Suprapubic skin (tissue), 4 donors: ENCODE results near the gene CCSER2. TPM values are rescaled to one million over a fixed set of nuclear protein-coding genes. Genes with fewer than 3 reads are reported as not detected.

ENCODE experiments used
- DNase-seq, 2 donors: peaks; one replicate each; pipeline ENCODE4 v3.0.0-alpha.2; 2019; ENCODE audit warnings: low spot score in 2 of 2
- H3K27ac ChIP-seq: fragments of 200-600 bp; sonication (generic); one replicate; pipeline ENCODE4 v1.5.1; 2019
- H3K27me3 ChIP-seq: fragments of 200-600 bp; sonication (generic); one replicate; pipeline ENCODE4 v1.5.1; 2019
- H3K36me3 ChIP-seq: fragments of 200-600 bp; sonication (generic); one replicate; pipeline ENCODE4 v1.5.1; 2019
- H3K4me1 ChIP-seq: fragments of 200-600 bp; sonication (generic); one replicate; pipeline ENCODE4 v1.5.1; 2019
- H3K4me3 ChIP-seq: fragments of 200-600 bp; sonication (generic); one replicate; pipeline ENCODE4 v1.5.1; 2019; ENCODE audit warnings: mild to moderate bottlenecking
- H3K9me3 ChIP-seq: fragments of 200-600 bp; sonication (generic); one replicate; pipeline ENCODE4 v1.5.1; 2019
- EP300 ChIP-seq: sonication (generic); formaldehyde crosslinking; IDR thresholded peaks from one replicate; pipeline ENCODE4 v1.6.1; 2017; ENCODE audit warnings: antibody characterized with exemption
- POLR2A ChIP-seq, 2 donors: fragments of 450-650 bp; IDR thresholded peaks; one replicate each; pipeline ENCODE4 v1.6.1; 2017; ENCODE audit warnings: antibody characterized with exemption in 2 of 2, mild to moderate bottlenecking in 2 of 2, moderate library complexity in 2 of 2
- POLR2AphosphoS5 ChIP-seq, 3 donors: sonication (generic); formaldehyde crosslinking; IDR thresholded peaks; one replicate each; pipeline ENCODE4 v1.6.1; 2017; ENCODE audit warnings: antibody characterized with exemption in 3 of 3
- WGBS: methylation state at CpG from one replicate; pipeline ENCODE4 v1.1.5; 2018; 5-methylcytosine and 5-hydroxymethylcytosine counted together
- total RNA-seq, 4 donors: library from RNA; depleted of rRNA; stranded (reverse); fragments of >200 nt; gene quantifications; one replicate each; pipeline ENCODE4 v1.1.0, GENCODE V29; 2016
- TF ChIP-seq, protein P1 (sequence below), 2 donors: fragments of 200-600 bp in 1 of 2; fragments of 450-650 bp in 1 of 2; sonication (generic) in 1 of 2; IDR thresholded peaks; one replicate each; pipeline ENCODE4 v1.5.1; 2016 to 2019; ENCODE audit warnings: antibody characterized with exemption in 2 of 2, mild to moderate bottlenecking in 1 of 2, moderate library complexity in 1 of 2

CCSER2 gene
- total RNA-seq, 4 donors from 2014 or later, result 39.8 to 52.7 (median 47.9) TPM

DNA sequence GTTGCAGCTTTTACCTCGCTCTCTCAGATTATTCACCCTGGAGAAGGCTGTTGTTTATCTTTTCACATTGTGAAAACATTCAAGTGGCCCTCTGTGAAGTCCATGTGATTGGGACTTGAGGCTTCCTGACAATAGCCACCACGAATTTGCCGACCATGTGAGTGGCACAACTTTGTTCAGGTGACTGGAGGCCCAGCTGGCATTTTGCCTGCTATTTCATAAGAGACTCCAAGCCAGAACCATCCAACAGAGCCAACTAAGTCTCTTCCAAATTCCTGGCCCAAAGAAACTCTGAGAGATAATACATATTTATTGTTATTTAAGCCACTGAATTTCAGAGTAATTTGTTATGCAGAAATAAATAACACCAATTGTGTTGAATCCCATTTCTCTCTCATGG lies 38.2 kb upstream of the CCSER2 start:
- H3K9me3 ChIP-seq, result no peaks in the 10 kb centered on the region
- no peak overlapping the region for H3K4me3 ChIP-seq
- 75% methylated on average over 3 of the region's 3 CpGs for WGBS
- H3K36me3 ChIP-seq, result no peaks in the 10 kb centered on the region
- H3K27me3 ChIP-seq, result no peaks in the 10 kb centered on the region
- no peak overlapping the region for H3K27ac ChIP-seq
- no peak for DNase-seq
- no peaks in the 10 kb centered on the region for H3K4me1 ChIP-seq
- TF ChIP-seq POLR2AphosphoS5 (IDR thresholded peaks at IDR 0.05) (no peak), POLR2A (IDR thresholded peaks at IDR 0.05) (no peak), EP300 (no peak)
- TF ChIP-seq, protein P1, sequence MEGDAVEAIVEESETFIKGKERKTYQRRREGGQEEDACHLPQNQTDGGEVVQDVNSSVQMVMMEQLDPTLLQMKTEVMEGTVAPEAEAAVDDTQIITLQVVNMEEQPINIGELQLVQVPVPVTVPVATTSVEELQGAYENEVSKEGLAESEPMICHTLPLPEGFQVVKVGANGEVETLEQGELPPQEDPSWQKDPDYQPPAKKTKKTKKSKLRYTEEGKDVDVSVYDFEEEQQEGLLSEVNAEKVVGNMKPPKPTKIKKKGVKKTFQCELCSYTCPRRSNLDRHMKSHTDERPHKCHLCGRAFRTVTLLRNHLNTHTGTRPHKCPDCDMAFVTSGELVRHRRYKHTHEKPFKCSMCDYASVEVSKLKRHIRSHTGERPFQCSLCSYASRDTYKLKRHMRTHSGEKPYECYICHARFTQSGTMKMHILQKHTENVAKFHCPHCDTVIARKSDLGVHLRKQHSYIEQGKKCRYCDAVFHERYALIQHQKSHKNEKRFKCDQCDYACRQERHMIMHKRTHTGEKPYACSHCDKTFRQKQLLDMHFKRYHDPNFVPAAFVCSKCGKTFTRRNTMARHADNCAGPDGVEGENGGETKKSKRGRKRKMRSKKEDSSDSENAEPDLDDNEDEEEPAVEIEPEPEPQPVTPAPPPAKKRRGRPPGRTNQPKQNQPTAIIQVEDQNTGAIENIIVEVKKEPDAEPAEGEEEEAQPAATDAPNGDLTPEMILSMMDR (IDR thresholded peaks at IDR 0.05), result no peak

DNA sequence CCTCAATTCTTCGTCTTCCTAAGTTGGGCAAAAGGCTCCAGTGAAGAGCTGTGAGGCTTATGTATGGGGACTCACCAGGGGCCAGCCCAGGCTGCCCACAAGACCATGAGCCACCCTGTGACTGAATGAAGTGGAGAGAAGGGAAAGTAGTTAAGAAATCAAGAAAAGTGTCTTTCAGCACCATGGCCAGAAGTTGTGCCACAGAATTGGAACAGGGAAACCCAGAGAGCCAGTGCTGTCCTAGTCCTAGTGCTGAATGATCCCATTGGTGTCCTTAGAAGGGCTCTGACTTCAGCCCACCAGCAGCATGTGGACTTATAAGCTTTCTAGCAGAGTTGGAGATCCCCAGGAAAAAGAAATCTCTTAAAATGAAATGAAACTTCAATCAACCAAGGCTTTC lies 37.0 kb upstream of the CCSER2 start:
- WGBS, result 23% methylated on average over 1 of the region's 1 CpG
- no peaks in the 10 kb centered on the region for H3K27me3 ChIP-seq
- TF ChIP-seq POLR2AphosphoS5 (IDR thresholded peaks at IDR 0.05), result no peak
- TF ChIP-seq EP300, result no peak
- TF ChIP-seq, protein P1 (IDR thresholded peaks at IDR 0.05), result no peak
- TF ChIP-seq POLR2A (IDR thresholded peaks at IDR 0.05), result no peak
- no peak overlapping the region for H3K27ac ChIP-seq
- H3K9me3 ChIP-seq, result no peaks in the 10 kb centered on the region
- no peak for DNase-seq
- H3K4me1 ChIP-seq, result no peaks in the 10 kb centered on the region
- H3K36me3 ChIP-seq, result no peaks in the 10 kb centered on the region
- no peak overlapping the region for H3K4me3 ChIP-seq

DNA sequence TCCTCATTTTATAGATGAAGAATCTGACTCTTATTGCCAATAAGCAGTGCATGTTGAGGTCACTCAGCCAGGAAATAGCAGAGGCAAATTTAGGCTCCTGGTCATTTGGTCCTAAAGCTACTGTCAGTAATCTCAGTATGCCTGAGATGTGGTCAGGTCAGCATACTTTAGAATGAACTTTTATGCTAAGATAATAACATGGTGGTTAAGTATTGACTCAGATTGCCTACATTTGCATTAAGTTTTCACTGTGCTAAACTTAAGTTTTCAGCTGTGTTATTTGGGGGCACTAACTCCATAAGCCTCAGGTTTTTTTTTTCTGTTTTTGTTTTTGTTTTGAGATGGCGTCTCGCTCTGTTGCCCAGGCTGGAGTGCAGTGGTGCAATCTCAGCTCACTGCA lies 35.9 kb upstream of the CCSER2 start:
- TF ChIP-seq POLR2A (IDR thresholded peaks at IDR 0.05), result no peak
- TF ChIP-seq, protein P1 (IDR thresholded peaks at IDR 0.05), result no peak
- no peak for TF ChIP-seq POLR2AphosphoS5 (IDR thresholded peaks at IDR 0.05)
- TF ChIP-seq EP300, result no peak
- Histone ChIP-seq H3K27ac (no peak overlapping the region), H3K27me3 (no peaks in the 10 kb centered on the region), H3K4me3 (no peak overlapping the region), H3K36me3 (no peaks in the 10 kb centered on the region), H3K9me3 (no peaks in the 10 kb centered on the region), H3K4me1 (no peaks in the 10 kb centered on the region)
- WGBS, result 97% methylated on average over 2 of the region's 2 CpGs
- no peak for DNase-seq

DNA sequence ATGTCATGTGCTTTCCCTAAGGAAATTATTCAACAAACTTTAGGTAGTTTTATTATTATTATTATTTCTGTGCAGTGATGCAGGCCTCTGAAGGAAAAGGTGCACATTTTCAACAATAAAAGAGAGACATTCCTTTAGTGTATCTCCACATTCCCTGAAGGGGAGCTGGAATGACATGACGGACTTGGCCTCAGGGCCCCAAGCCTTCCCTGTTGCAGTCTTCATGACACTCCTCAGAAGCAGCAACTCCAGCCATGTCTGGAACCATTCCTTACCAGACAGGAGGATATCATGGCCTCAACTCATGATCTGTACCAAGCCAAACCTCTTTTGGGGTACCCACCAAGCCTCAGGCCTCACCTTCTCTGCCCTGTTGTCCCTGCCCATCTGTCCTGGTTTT lies 35.2 kb upstream of the CCSER2 start:
- no peak overlapping the region for H3K27ac ChIP-seq
- no peaks in the 10 kb centered on the region for H3K27me3 ChIP-seq
- H3K4me3 ChIP-seq, result no peak overlapping the region
- no peaks in the 10 kb centered on the region for H3K9me3 ChIP-seq
- DNase-seq, result no peak
- H3K36me3 ChIP-seq, result no peaks in the 10 kb centered on the region
- WGBS, result 86% methylated on average over 1 of the region's 1 CpG
- no peaks in the 10 kb centered on the region for H3K4me1 ChIP-seq
- no peak for TF ChIP-seq EP300
- TF ChIP-seq POLR2A (IDR thresholded peaks at IDR 0.05), result no peak
- TF ChIP-seq, protein P1 (IDR thresholded peaks at IDR 0.05), result no peak
- no peak for TF ChIP-seq POLR2AphosphoS5 (IDR thresholded peaks at IDR 0.05)

DNA sequence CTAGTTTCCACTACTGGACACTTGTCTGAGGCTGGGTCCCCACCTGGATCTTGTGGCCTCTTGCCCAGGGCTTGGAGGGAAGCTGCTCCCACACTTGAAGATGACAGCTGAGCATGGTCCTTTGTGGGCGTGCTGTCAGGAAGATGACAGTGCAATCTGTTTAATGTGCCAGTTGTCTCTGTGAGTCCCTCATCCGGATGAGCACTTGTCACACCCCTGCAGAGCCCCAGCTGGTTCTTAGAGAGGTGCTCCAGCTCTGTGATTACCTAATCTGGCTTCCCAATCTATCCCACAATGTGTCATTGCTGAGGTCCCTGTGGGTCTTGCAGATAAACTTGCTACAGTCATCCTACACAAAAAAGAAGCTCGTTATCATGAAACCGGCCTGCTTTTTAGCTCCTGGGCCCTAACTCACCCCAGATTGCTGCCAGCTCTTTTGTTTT lies 34.8 kb upstream of the CCSER2 start:
- Histone ChIP-seq H3K27me3 (peaks cover 3% of the 10 kb centered on the region), H3K27ac (no peak overlapping the region), H3K4me3 (no peak overlapping the region), H3K4me1 (no peaks in the 10 kb centered on the region), H3K9me3 (no peaks in the 10 kb centered on the region), H3K36me3 (no peaks in the 10 kb centered on the region)
- TF ChIP-seq EP300, result no peak
- TF ChIP-seq, protein P1 (IDR thresholded peaks at IDR 0.05), result no peak
- TF ChIP-seq POLR2A (IDR thresholded peaks at IDR 0.05), result no peak
- DNase-seq, result no peak
- 68% methylated on average over 3 of the region's 4 CpGs for WGBS
